ENCODE data around the gene NAA80.

Gene NAA80

DNA sequence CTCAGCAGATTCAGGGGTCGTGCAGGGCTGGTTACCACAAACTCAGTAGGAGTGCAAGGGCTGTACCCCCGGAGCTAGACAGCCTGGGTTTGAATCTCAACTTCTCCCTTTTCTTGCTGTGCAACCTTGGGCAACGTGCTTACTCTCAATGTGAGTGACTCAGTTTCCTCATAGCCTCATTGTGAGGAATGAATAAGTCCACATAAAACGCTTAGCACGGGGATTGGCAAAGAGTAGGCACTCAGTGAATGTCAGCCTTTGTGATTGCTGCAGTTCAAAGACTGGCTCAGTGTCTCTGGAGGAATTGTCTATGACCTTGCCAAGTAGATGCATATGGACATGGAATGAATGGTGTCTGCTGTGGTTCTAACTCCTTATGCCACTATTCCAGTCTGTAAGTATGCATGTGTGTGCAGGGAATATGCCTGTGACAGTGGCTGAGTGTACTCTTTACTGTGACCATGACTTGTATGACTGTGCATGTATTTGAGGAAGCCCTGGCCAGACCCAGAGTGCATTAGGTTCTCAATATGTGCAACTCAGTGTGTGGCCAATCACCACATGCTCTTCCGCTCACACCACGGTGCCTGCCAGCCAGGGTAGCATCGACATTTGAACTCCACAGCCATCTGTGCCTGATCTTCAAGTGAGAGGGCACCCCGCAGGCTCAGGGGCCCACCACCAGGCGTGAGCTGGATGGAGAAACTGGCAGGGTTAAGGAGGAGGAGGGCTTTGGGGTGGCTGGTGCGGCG, 900 bp upstream of the NAA80 start:
- TF ChIP-seq, protein P1, sequence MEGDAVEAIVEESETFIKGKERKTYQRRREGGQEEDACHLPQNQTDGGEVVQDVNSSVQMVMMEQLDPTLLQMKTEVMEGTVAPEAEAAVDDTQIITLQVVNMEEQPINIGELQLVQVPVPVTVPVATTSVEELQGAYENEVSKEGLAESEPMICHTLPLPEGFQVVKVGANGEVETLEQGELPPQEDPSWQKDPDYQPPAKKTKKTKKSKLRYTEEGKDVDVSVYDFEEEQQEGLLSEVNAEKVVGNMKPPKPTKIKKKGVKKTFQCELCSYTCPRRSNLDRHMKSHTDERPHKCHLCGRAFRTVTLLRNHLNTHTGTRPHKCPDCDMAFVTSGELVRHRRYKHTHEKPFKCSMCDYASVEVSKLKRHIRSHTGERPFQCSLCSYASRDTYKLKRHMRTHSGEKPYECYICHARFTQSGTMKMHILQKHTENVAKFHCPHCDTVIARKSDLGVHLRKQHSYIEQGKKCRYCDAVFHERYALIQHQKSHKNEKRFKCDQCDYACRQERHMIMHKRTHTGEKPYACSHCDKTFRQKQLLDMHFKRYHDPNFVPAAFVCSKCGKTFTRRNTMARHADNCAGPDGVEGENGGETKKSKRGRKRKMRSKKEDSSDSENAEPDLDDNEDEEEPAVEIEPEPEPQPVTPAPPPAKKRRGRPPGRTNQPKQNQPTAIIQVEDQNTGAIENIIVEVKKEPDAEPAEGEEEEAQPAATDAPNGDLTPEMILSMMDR (IDR thresholded peaks at IDR 0.05; ENCODE audit: low read length, missing control alignments) = no peak
- H3K4me3 ChIP-seq (replicated peaks; ENCODE audit: low read depth, low read length) = peak overlapping the region; percentile 55
- peak; percentile 49 for DNase-seq (ENCODE audit: low read depth)

DNA sequence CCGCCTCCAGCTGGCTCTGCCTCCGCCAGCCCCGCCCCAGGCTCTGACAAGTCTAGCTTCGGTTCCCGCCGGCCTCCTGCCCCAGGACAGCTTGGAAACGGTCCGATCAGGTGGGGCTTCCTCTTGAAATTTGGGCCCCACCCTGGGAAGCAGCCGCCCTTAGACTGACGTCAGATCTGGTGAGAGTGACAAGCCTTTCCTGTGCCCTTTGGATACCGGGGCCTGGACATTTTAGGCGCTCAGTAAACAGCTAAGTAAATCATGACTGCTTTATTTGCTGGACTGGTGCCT, 378 bp upstream of the NAA80 start:
- DNase-seq (ENCODE audit: low read depth) = no peak
- H3K4me3 ChIP-seq (replicated peaks; ENCODE audit: low read depth, low read length) = peak overlapping the region; percentile 55
- TF ChIP-seq, protein P1 (IDR thresholded peaks at IDR 0.05; ENCODE audit: low read length, missing control alignments) = no peak

DNA sequence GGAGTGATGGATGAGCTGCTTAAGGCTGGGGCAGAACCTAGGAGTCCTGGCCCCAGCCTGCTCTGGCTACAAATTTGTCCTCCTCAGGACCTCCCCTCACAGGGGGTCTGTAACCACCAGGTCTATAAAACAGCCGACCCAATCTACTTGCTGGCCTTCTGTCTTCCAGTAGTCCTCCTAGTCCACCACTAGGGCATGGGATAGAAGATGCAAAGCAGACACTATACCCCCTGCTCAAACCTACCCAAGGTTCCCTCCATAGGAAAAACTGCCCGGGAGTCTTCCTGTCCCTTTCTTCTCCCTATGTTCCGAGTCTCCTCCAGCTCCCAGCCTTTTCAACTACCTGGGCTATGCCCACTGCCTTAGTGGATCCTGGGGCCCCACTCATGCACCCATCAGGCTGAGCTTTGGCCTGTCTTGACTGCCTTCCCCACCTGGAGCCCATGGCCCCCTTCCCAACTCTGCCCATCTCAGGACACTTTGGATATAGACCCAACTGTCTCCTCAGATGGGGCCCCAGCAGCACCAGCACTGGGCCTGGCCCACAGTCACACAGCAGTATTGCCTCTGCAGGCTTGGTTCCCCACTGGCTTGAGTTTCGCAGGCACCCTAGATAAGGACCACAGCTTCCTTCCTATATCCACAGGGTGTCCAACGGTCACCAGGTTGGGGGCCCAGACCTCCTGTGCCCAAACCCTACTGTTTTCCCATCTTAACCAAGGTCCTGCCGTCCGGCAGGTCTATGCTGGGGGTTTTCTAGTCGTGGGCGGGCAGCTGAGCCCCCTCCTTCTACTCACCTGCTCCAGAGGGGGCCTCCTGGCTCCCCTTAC, 1.1 kb downstream of the NAA80 start:
- no peak for DNase-seq (ENCODE audit: low read depth)
- peak overlapping the region; percentile 72 for H3K4me3 ChIP-seq (replicated peaks; ENCODE audit: low read depth, low read length)
- TF ChIP-seq, protein P1 (IDR thresholded peaks at IDR 0.05; ENCODE audit: low read length, missing control alignments) = peak; percentile 26

DNA sequence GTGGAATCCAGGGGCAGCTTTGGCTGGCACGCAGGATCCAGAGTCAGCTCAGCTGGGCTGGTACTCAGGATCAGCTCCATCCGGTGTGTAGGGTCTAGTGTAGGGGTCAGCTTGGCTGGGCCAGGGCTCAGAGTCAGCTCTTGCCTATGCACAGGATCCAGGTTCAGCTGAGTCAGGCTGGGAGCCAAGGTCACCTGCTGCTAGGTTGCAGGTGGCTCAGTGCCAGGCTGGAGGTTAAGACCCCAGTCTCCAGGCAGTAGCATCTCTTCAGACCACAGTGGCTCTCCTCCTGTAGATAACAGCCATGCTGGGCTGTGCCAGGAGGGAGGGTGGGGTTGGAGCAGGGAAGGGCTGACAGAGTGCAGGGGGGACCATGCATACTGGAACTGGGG, 1.8 kb downstream of the NAA80 start:
- DNase-seq (ENCODE audit: low read depth) = no peak
- TF ChIP-seq, protein P1 (IDR thresholded peaks at IDR 0.05; ENCODE audit: low read length, missing control alignments) = no peak
- H3K4me3 ChIP-seq (replicated peaks; ENCODE audit: low read depth, low read length) = no peak overlapping the region

DNA sequence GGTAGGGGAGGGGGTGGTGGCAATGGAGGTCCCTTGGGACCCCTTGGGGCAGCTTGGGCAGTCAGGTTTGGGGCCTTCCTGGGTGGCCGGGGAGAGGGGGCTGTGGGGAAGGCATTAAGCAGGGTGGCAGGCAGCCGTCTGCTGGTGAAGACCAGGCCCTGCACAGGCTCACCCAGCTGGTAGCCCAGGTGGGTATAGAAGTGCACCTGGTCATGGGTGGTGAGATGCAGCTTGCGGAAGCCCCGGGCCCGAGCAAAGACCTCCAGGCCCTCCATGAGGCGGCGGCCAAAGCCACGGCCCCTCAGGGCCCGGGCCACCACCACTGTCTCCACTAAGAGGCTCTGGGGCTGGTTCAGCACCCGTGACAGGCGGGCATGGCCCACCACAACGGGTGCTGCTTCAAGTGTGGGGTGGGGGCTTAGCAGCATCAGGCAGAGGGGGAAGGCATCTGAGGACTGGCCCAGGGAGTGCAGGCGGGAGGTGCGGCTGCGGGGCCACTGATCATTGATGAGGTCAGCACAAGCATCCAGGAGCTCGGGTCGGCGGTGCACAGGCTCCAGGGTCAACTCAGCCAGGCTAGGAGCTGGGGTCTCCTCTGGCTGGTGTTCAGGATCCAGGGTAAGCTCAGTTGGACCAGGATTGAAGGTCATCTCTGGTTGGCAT, 2.4 kb downstream of the NAA80 start:
- no peak for DNase-seq (ENCODE audit: low read depth)
- H3K4me3 ChIP-seq (replicated peaks; ENCODE audit: low read depth, low read length) = no peak overlapping the region
- TF ChIP-seq, protein P1 (IDR thresholded peaks at IDR 0.05; ENCODE audit: low read length, missing control alignments) = no peak

DNA sequence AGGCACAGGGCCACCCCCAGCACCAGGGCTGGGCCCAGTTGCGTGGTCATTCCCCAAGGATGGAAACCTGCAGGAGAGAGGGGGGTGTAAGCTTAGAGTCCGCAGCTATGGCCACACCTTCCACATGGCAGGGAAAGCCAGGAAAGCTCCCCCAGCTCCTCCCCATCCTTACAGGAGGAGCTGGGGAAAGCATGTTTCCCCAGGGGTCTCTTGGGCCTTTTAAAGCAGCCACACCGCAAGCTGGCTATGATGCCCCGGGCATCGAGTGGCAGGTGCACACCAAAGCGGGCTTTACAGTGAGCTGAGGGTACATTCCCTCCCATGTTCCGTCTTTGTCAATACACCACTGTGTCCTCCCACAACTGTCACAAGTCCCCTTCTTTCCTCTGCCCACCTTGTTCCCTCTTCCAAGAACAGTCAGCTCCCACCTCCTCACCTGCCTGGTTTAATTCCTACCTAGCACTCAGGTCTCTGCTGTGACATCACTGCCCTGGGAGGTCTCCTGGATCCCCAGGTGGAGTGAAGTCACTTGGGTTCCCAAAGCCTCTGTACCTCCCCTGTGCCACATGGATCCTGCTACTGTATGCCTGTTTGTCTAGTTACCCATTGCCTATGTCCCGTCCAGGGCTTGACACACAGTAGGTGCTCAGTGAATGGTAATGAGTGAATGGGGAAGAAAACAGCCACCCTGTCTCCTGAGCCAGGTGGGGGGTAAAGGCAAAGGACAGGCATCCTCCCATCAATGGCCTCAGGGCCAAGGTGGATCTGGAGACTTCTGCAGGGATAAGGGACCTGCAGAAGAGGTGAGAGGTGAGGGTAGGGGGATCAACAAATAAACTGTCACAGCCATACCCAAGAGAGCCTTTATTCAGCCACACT, 3.4 kb downstream of the NAA80 start:
- TF ChIP-seq, protein P1 (IDR thresholded peaks at IDR 0.05; ENCODE audit: low read length, missing control alignments) = no peak
- no peak for DNase-seq (ENCODE audit: low read depth)
- H3K4me3 ChIP-seq (replicated peaks; ENCODE audit: low read depth, low read length) = no peak overlapping the region
